Islet precursor cell (in vitro differentiated cells): ENCODE results near the gene RALGAPB.
"Not testable (repeated sequence)": the region's sequence is repeated elsewhere in the genome, so short reads cannot be mapped to it uniquely, and the experiment has no call there.

Experiments used
- DNase-seq: peaks from one replicate; pipeline ENCODE4 v3.0.0-alpha.2; 2018

Gene RALGAPB

DNA sequence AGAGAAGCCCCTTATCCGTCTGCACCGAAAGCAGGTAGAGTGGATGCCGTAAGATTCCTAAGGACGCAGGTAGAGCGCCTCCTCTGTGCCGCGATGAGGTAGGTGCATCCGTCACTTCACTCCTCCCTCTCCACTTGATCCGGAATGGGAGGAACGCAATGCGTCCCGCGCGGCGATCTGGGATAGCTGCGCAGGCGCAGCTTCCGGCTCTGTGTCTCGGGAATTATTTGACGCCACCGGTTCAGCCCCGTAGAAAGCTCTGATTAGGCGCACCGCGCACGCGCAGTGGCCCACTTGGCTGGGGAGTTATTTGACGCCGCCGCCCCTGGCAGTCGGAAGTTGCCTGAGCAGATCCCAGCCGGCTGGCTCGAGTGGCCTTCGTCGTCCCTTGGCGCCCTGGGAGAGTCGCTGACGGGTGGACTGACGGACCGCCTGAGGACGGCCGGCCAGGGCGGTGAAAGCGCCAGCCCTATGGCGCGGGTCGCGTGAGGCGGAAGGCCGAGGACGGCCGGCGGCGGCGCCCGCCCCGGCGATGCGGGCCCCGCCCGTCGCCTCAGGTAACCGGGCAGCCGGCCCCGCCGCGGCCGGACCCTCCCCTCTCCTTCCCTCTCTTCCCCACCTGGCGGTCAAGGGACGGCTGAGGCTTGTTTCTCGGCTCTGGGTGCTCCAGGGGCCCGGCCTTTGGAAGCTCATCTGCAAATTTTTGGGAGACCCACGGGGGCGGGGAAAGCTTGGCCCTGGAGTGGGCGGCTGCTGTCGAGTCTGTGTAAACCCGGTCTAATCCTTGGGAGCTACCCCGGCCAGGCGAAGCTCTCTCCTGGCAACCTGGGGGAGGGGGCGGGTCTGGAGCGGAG is at the start of gene RALGAPB:
TSS of gene RALGAPB (plus strand) at position 331 of the 854 bp plus-strand sequence. CDS start 15,590 bp downstream, outside the sequence.
- DNase-seq = peak; percentile 99

DNA sequence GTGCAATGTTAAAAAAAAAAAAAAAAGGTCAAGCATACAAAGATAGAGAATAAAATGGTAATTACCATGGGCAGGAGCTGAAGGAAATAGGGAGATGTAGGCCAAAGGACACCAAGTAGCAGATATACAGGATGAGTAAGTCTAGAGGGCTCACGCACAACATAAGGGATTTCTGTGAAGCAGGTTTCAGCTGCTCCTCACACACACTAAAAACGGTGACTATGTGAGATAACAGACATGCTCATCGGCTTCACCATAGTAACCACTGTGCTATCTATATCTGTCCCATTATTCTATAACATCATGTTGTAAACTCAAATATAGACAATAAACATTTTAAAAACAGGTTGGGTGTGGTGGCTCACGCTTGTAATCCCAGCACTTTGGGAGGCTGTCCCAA is 49.1 kb upstream of the RALGAPB start:
- DNase-seq = no peak

DNA sequence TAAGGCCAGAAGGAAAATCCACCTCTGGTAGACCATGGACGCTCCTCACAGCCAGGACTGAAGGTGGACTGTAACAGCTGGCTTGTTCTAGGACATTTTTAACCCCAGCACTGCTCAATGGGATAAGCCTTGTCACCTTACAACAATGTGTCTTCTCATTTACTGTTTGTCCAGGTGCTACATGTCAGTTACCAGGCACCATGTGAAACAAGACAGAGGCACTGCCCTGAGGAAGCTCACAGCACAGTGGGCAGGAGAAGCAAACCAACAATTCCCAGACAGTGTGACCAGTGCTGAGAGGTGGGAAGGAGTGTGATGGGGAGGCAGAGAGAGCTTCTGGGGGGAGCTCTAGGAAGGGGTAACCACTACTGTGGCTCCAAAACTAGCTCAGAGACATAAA is 48.2 kb upstream of the RALGAPB start:
- DNase-seq = no peak

- no peak for DNase-seq
Measured at GRCh38 chr20:38426006-38426897, 46.4 kb upstream of the RALGAPB start.

DNA sequence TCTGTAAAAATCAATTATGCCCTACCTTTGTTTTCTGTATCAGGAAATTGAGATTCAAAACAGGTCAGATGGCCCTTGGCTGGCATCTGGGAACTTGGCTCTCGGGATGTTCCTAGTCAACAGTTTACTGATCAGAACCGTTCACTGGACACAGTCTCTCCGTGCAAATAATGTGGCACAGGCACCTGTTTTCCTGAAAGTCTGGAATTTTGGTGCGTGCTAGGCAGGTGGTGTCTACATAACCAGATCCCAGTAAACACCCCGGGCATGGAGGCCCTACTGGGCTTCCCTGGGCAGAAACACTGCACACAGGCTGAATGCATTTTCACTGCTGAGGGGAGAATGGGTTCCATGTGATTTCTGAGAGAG is 45.0 kb upstream of the RALGAPB start:
- DNase-seq = no peak

DNA sequence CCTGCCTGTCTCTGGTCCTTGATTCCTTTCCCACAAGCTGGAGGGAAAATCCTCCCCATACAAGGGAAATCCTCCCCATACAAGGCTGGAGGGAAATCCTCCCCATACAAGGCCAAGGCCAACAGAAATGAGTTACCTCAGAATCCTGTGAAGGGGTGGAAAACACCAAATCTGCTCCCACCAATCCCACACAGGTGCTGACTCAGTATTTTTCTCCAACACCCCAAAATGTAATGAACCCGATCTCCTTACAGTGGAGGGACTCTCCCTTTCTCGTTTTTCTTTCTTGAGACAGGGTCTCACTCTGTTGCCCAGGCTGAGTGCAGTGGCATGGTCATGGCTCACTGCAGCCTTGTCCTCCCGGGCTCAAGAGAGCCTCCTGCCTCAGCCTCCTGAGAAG is 43.8 kb upstream of the RALGAPB start:
- DNase-seq = no peak

GRCh38 chr20:38429301-38429700 is 43.3 kb upstream of the RALGAPB start:
- DNase-seq = no peak

DNA sequence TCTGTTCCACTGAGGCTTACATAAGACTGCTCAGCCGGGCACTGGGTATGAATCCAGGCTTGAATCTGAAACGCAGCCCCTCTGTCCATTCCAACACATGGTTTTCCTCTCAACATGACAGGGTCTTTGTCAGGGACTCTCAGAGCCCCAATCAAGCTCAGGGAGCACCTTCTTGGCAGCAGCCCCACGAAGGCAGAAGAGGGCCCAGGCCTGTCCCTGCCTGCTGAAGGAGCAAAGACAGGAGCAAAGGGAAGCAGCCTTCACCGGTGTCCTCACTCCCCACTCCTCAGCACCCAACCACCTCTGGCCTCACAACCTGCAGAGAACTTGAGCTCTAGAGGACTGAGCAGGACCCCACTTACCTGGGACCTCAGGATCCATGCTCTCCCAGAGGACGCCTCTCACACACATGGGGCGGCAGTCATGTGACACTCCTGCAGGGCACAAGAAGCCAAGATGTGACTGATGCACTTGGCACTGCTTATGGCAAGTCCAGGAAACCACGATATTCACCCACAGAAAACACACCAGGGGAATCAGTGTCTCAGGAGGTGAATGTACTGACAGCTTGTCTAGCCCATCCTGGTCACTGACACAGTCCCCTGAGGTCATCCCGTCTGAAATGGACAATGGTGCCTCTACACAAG is 41.8 kb upstream of the RALGAPB start:
- DNase-seq = no peak

DNA sequence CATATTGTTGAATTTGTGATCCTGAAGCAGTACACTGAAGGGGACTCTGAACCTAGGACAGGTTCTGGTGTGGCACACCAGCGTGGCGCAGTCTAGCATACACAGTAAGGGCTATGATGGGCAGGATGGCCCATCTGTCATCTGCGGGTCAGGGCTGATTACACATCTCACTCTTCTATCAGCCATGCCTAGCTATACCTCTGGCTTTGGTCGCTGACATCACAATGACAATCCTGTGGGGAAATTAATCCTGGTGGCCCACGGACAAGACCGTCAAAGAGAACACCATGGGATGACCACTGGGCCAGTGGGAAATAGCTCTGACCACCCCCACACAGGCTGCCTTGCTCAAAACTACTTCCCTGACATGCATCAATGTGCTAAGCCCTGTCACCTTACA is 40.4 kb upstream of the RALGAPB start:
- DNase-seq = no peak

GRCh38 chr20:38432870-38433269 is 39.8 kb upstream of the RALGAPB start:
- not testable (repeated sequence) for DNase-seq

DNA sequence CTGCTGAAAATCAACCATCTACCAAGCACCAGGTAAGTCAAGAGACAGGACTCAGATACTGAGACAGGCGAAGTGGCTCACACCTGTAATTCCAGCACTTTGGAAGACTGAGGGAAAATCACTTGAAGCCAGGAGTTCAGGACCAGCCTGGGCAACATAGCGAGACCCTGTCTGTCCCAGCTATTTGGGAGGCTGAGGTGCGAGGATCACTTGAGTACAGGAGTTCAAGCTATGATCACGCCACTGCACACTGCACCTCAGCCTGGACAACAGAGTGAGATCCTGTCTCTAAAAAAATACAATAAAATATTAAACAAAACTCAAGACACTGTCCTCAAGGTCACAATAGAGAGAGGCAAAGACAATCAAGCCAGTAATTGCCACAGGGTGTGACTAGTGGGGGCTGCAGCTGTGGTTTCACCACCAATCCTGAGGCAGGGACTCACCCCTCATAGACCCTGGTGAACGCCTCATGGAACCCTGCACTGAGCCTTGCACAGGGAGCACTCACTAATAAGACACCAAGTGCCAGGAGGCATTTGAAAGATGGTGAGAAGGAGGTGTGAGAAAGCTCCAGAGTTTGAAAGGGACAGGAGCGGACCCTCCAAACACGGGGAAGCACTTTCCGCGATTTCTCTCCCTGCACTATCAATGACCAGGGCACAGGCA is 39.2 kb upstream of the RALGAPB start:
- DNase-seq = no peak

DNA sequence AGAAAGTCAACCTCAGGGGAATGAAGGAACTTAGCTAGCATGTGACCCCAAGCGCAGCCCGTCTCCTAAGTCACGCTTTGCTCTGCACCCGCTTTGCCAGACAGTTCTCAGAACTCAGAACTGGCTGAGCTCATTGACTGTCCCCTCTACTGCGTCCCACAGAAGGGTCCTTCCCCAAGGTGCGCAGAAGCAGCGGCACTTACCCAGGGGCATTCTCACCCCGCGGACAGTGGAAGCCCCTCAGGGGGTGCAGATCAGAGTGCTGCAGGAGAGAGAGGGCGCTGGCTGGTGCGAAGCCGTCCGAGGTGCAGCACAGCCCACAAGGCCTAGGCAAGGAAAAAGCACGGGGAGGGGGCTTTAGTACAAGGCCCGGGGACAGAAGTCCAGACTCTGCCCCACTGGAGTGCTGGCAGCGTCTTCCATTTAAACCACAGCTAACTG is 38.3 kb upstream of the RALGAPB start:
- DNase-seq = peak; percentile 55

GRCh38 chr20:38434770-38435554 is 37.7 kb upstream of the RALGAPB start, which contains the start of gene SNHG17:
Gene SNHG17, minus strand, starts transcription at chr20:38435328.
- DNase-seq = peak; percentile 90

DNA sequence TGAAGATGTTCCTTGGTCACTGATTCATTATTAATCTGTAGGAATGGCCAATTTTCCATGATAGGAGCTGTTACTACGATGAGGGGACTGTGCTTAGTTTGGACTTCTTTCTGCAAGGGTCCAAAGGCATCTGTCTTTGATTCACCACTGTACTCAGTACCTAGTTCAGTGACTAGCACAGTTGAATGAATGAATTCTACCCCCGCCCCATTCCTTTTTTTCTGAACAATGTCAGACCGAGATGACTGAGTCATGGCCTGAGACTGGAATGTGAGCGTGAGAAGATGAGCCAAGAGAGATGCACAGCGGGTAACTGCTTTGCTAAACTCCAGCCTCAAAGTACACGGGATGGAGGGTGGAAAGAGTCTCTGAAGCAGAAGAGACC is 37.1 kb upstream of the RALGAPB start:
- DNase-seq = no peak

DNA sequence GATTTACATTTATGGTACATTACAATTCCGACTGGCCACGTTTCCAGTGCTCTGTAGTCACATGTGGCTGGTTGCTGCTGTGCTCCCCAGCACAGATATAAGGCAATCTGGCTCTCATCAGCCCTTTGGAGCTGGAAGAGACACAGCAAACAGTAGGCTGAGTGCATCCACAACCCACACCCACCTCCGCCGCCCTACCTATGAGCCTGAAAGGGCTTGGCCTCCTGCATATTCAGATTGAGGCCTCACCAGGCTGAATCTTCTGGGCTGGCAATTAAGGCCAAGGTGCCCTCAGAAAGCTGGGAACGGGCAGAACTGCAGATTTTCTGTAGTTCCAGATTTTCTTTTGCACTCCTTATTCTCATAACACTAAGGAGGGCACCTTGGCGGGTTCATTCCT is 34.8 kb upstream of the RALGAPB start:
- DNase-seq = no peak

DNA sequence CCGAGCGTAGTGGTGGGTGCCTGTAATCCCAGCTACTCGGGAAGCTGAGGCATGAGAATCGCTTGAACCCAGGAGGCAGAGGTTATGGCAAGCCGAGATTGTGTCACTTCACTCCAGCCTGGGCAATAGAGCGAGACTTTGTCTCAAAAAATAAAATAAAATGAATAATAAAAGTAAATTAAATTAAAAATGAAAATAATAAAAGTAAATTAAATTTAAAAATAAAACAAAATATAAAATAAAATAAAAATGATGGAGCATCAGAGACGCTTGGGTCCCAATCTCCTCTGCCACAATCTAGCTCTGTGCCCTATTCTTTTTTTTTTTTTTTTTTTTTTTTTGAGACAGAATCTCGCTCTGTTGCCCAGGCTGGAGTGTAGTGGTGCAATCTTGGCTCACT is 31.5 kb upstream of the RALGAPB start:
- not testable (repeated sequence) for DNase-seq

- no peak for DNase-seq
Measured at GRCh38 chr20:38441916-38442315, 30.7 kb upstream of the RALGAPB start.

GRCh38 chr20:38445381-38445796 is 27.3 kb upstream of the RALGAPB start:
- no peak for DNase-seq

DNA sequence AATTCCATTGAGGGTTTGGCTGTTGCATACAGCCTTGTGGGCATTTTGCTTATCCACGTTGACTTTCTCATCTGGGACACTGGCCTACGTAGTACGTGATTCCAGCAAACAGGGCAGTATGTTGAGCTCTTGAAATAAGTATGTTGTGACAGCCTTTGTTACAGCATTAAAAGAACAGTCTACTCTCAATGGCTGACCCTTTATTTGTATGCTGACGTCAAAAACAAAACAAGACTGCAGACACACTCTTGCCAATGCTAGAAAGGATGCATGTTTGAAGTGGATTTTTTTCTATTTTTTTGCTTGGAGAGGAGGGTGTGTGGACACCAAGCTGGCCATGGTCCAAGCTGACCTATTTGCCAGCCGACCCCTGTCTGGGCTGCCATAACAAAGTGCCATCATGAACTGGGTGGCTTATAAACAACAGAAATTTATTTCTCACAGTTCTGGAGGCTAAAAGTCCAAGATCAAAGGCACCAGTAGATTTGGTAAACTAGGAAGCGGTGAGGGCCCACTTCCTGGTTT is 26.7 kb upstream of the RALGAPB start:
- no peak for DNase-seq

DNA sequence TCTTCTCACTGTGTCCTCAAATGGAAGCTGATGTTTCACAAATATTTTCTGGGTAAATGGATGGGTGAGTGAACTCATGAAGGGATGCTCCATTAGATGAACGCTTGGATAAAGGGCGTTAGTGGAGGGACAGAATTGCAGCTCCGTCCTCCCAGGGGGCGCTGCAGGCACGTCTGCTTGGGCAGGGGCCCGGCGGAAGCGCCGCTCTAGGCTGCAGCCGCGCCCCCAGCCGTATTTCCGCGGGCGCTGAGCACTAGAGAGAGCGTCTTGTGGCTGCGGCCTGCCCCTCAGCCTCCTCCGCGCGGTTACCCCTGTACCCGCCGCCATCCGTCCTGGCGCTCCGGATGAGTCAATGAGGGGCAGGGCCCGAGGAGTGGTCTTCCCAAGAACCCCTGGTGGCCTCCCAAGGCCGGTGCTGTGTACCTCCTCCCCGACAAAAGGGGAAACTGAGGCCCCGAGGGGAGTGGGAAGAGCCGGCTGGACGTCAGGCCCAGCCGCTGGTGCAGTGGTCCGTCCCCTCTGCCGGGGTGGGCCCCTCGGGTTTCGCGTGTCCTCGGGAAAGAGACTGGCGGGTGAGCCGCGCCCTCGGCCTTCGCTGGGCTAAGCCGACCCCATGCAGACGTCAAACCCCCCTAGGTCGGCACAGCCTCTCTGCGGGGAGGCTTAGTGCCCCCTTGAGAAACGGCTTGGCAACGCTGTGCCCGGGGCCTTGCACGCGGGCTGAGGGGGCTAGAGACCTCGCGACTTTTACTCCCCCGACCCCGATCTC is 26.0 kb upstream of the RALGAPB start:
- peak; percentile 91 for DNase-seq

DNA sequence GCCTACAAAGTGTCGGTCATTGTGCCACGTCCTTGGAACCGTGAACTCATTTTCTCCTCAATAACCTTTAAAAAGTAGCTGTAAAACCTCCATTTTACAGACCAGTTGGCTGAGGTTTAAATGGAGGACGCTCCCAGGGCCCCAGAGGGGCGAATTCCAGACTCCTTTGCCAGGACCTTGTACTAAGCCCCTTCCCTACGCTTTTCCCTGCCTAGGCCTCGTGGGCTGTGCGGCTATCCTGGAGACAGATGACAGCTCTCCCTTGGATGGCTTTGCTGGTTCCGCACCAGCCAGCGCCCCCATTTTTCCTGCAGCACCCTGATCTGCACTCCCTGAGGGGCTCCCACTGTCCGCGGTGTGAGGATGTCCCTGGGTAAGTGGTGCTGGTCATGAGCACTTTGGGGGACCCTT is 25.4 kb upstream of the RALGAPB start:
- DNase-seq = no peak
